ENCODE measurements around the gene SON. TPM values are rescaled to one million over a fixed set of nuclear protein-coding genes. Genes with fewer than 3 reads are reported as not detected.

The SON gene
- total RNA-seq, 1 donor from 2014 or later, result 367 TPM

Other genes with a start within 250 kb of the SON start
- 18.0 and 18.9 TPM in 2 replicates for gene IFNAR1, start 218.1 kb upstream of the SON start, total RNA-seq
- gene IFNGR2, start 139.6 kb upstream of the SON start, total RNA-seq, result 38.9 and 40.5 TPM in 2 replicates
- 23.2 and 25.6 TPM in 2 replicates for gene TMEM50B, start 63.1 kb upstream of the SON start, total RNA-seq
- 2.4 and 2.7 TPM in 2 replicates for gene DNAJC28, start 51.3 kb upstream of the SON start, total RNA-seq
- gene GART, start 921 bp upstream of the SON start, total RNA-seq, result 133 and 139 TPM in 2 replicates
- 30.9 and 32.3 TPM in 2 replicates for gene DONSON, start 45.6 kb downstream of the SON start, total RNA-seq
- 51.9 and 55.8 TPM in 2 replicates for gene CRYZL1, start 98.7 kb downstream of the SON start, total RNA-seq
- 62.7 and 66.5 TPM in 2 replicates for gene ITSN1, start 99.5 kb downstream of the SON start, total RNA-seq